Subcutaneous adipose tissue (tissue), 4 donors: ENCODE data around the gene TKTL2. TPM values are rescaled to one million over a fixed set of nuclear protein-coding genes. Genes with fewer than 3 reads are reported as not detected.

Experiments
- total RNA-seq, 4 donors: library from RNA; depleted of rRNA; stranded (reverse); fragments of >200 nt; gene quantifications; one replicate each; pipeline ENCODE4 v1.1.0, GENCODE V29; 2016
- TF ChIP-seq, protein P1 (sequence below): fragments of 450-650 bp; IDR thresholded peaks from one replicate; pipeline ENCODE4 v1.5.1; 2016; ENCODE audit warnings: low read depth, mild to moderate bottlenecking, control low read depth, antibody characterized with exemption, moderate library complexity

Gene TKTL2, protein sequence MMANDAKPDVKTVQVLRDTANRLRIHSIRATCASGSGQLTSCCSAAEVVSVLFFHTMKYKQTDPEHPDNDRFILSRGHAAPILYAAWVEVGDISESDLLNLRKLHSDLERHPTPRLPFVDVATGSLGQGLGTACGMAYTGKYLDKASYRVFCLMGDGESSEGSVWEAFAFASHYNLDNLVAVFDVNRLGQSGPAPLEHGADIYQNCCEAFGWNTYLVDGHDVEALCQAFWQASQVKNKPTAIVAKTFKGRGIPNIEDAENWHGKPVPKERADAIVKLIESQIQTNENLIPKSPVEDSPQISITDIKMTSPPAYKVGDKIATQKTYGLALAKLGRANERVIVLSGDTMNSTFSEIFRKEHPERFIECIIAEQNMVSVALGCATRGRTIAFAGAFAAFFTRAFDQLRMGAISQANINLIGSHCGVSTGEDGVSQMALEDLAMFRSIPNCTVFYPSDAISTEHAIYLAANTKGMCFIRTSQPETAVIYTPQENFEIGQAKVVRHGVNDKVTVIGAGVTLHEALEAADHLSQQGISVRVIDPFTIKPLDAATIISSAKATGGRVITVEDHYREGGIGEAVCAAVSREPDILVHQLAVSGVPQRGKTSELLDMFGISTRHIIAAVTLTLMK
- under 1 TPM in 1 of 4 donors, not detected in 3; 0.34 TPM for total RNA-seq

DNA sequence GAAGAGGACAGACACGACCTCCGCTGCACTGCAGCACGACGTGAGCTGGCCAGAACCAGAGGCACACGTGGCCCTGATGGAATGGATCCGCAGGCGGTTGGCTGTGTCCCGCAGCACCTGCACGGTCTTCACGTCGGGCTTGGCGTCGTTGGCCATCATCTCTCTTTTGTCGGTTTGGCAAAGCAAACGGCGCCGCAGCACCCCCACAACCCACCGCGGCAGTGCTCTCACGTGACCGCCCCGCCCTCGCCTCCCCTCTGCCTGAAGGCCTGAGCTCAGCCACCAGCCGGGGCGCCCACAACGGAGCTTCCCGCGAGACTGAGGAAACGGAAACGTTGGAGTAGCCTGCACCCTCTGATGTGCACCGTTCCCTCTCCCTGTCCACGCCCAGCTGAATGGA is at the start of gene TKTL2:
Gene TKTL2 (minus strand): TSS at position 179 of the 400 bp plus-strand sequence. CDS start 20 bp downstream, at position 159.
- TF ChIP-seq, protein P1, sequence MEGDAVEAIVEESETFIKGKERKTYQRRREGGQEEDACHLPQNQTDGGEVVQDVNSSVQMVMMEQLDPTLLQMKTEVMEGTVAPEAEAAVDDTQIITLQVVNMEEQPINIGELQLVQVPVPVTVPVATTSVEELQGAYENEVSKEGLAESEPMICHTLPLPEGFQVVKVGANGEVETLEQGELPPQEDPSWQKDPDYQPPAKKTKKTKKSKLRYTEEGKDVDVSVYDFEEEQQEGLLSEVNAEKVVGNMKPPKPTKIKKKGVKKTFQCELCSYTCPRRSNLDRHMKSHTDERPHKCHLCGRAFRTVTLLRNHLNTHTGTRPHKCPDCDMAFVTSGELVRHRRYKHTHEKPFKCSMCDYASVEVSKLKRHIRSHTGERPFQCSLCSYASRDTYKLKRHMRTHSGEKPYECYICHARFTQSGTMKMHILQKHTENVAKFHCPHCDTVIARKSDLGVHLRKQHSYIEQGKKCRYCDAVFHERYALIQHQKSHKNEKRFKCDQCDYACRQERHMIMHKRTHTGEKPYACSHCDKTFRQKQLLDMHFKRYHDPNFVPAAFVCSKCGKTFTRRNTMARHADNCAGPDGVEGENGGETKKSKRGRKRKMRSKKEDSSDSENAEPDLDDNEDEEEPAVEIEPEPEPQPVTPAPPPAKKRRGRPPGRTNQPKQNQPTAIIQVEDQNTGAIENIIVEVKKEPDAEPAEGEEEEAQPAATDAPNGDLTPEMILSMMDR, result no peak

DNA sequence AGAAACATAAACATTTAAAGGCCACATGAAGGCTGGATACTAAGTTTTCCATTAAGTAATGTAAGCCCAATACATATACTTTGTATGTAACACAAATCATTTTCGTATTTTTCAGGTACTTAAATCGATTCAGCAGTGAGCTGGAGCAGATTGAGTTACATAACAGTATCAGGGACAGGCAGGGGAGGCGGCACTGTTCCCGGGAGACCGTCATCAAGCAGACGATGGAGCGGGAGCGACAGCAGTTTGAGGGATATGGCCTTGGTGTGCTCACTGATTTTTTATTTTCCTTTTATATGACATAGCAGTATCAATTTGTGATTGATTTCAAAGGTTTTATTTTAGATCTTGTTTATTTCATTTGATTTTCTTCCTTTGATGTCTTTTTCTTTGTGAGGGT is 41.6 kb upstream of the TKTL2 start:
- TF ChIP-seq, protein P1, result no peak

DNA sequence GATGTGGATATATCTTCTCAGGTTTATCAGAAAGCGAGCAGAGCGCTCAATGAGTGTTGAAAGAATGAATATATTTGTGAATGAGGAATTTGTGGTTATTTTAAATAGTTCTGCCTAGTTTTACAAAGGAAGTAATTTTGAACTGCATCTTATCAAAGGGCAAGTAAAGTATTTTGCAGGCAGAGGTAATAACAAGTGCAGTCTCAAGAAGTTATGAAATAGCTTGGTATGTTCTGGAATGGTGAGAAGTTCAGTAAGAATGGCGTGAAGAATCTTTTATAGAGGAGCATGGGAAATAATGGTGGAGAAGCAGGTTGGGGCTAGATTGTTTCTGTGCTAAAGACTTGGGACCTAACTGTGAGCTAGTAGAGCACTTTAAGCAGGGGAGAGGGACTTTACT is 31.8 kb upstream of the TKTL2 start:
- TF ChIP-seq, protein P1, result no peak

DNA sequence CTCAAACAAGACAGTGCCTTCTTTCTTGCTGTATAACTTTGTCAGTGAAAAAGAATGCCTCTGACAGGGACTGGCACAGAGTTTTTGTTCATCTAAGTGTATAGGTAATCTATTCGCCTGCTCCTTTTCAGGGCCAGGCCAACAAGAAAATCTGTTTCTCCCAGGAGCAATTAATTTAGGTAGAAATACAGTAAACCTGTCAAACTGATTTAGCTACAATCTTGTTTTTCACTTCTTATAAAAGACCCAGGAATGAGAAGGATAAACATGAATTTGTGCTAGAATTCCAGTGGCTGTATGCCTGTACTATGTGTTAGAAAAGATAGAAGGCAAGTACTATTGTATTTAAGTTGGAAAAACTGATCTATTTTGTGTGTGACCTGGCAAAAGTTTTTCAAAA is 27.0 kb upstream of the TKTL2 start:
- TF ChIP-seq, protein P1, result no peak

DNA sequence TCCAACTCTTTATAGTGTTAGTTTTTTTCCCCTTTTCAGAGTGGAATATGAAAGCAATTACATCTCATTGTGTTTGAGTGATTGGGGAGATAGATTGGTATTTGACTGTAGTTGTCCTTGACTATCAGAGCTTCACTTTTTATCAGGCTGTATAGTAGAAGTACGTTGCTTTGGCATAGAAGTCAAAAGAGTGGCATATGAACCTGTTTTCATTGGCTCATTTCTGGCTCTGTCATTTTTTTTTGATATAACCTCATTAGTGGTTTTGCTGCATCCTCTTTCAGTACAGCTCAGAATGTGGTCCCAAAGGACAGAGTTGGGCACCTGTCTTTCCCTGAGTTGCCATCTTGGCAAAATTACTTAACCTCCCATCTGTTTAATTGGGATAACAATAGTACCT is 22.3 kb upstream of the TKTL2 start:
- TF ChIP-seq, protein P1, result no peak

DNA sequence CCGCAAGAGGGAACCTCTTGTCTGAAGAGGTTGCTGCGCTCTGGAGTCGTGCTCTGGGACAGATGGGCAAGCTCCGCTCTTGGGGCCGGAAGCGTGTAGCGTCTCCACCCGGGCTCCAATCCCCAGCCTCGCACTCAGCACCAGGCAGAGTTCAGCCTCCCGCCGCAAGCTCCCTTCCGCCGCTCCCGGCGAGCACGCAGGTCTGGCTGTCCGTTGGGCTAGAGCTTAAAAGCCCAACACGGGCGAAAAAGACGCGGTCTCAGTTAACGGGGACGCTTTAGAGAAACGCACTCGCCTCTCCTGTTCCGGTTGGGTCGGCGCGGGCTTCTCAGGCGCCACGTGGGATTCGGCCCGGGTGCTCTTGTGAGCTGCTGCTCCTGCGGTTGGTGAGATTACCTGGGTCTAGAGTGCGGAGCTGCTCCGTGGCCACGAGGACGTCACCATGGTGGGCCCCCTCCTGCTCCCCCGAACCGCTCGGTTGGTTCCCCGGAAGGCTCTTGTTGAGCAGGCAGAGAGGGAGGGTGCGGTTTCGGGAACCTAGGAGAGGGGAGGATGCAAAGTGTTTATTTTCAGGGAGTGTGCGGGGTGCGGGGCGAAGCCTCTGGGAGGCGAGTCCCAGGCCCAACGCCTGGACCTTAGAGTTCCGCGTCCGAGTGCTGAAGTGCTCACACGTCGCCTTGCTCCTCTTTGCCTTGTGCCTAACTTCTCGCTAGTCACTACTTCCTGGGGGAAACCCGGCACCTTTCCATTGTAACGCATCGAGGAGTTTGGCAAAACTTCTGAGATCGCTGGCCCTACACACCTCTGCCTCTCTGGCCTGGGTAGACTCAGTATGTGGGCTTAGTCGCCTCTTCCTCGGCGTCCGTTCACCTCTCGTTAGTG is 21.0 kb upstream of the TKTL2 start, which contains the start of gene TMA16:
Gene TMA16 (plus strand): TSS at position 331 of the 882 bp plus-strand sequence. CDS start 112 bp downstream, at position 443.
- TF ChIP-seq, protein P1, result no peak
